HG03439 (cell line): Measurements from ENCODE around the gene PPP2R2B.

ENCODE experiments used
- ATAC-seq: cut with Tn5 transposase; IDR thresholded peaks from one replicate; pipeline ENCODE4 v1.9.1; 2021; ENCODE audit warnings: mild to moderate bottlenecking, moderate library complexity; ENCODE audit not compliant: unreplicated experiment

Gene PPP2R2B

GRCh38 chr5:146828385-146828784 is 50.2 kb downstream of the PPP2R2B start:
- ATAC-seq = no peak

- ATAC-seq = no peak
Measured at GRCh38 chr5:146827901-146828300, 50.7 kb downstream of the PPP2R2B start.

GRCh38 chr5:146825033-146825432 is 53.5 kb downstream of the PPP2R2B start:
- ATAC-seq = no peak

GRCh38 chr5:146821732-146822131 is 56.8 kb downstream of the PPP2R2B start:
- no peak for ATAC-seq

GRCh38 chr5:146820987-146821386 is 57.6 kb downstream of the PPP2R2B start:
- ATAC-seq = no peak

GRCh38 chr5:146818822-146819221 is 59.7 kb downstream of the PPP2R2B start:
- no peak for ATAC-seq

- ATAC-seq = no peak
Measured at GRCh38 chr5:146817973-146818372, 60.6 kb downstream of the PPP2R2B start.

GRCh38 chr5:146816775-146817387 is 61.7 kb downstream of the PPP2R2B start:
- no peak for ATAC-seq

- no peak for ATAC-seq
Measured at GRCh38 chr5:146815411-146815810, 63.1 kb downstream of the PPP2R2B start.

- ATAC-seq = no peak
Measured at GRCh38 chr5:146813346-146814157, 65.0 kb downstream of the PPP2R2B start.

GRCh38 chr5:146805081-146805480 is 73.5 kb downstream of the PPP2R2B start:
- ATAC-seq = no peak

- ATAC-seq = no peak
Measured at GRCh38 chr5:146802945-146803522, 75.5 kb downstream of the PPP2R2B start.

GRCh38 chr5:146799671-146800070 is 78.9 kb downstream of the PPP2R2B start:
- no peak for ATAC-seq

- no peak for ATAC-seq
Measured at GRCh38 chr5:146799231-146799630, 79.3 kb downstream of the PPP2R2B start.

- ATAC-seq = no peak
Measured at GRCh38 chr5:146797658-146798057, 80.9 kb downstream of the PPP2R2B start.

- no peak for ATAC-seq
Measured at GRCh38 chr5:146796911-146797310, 81.6 kb downstream of the PPP2R2B start.

GRCh38 chr5:146796144-146796543 is 82.4 kb downstream of the PPP2R2B start:
- no peak for ATAC-seq

GRCh38 chr5:146794326-146795029 is 84.1 kb downstream of the PPP2R2B start:
- ATAC-seq = no peak

- ATAC-seq = no peak
Measured at GRCh38 chr5:146793709-146794108, 84.8 kb downstream of the PPP2R2B start.

GRCh38 chr5:146791471-146791870 is 87.1 kb downstream of the PPP2R2B start:
- no peak for ATAC-seq
